CD14-positive monocyte (primary cell): ENCODE results near the gene SPINT2. TPM values are rescaled to one million over a fixed set of nuclear protein-coding genes. Genes with fewer than 3 reads are reported as not detected.

Source experiments
- DNase-seq, 3 donors: peaks; one replicate each; pipeline ENCODE4 v3.0.0-alpha.2; 2011 to 2022
- H2AFZ ChIP-seq: 2 replicates; pipeline ENCODE4 v1.6.0; 2012; ENCODE audit warnings: mild to moderate bottlenecking, low read depth, low read length, inconsistent platforms; ENCODE audit not compliant: insufficient read depth, poor library complexity, severe bottlenecking
- H3K27ac ChIP-seq, 2 donors: 1 replicate in 1 of 2; 2 replicates in 1 of 2; pipeline ENCODE4 v1.5.1; 2012 to 2013; ENCODE audit warnings: low read length in 2 of 2, control low read depth in 1 of 2, inconsistent platforms in 1 of 2, low read depth in 1 of 2, mild to moderate bottlenecking in 1 of 2
- H3K27me3 ChIP-seq, 2 donors: one replicate each; pipeline versions ENCODE4 v1.6.0 to v1.6.1; 2011 to 2013; ENCODE audit warnings: low read length in 2 of 2; ENCODE audit not compliant: control insufficient read depth in 2 of 2, insufficient read depth in 2 of 2
- H3K36me3 ChIP-seq, 2 donors: replicated peaks in 1 of 2; 1 replicate in 1 of 2; 2 replicates in 1 of 2; pipeline versions ENCODE4 v1.5.1 to v1.6.1; 2012 to 2013; ENCODE audit warnings: low read length in 2 of 2, control low read depth in 1 of 2, inconsistent platforms in 1 of 2, mild to moderate bottlenecking in 1 of 2; ENCODE audit not compliant: insufficient read depth in 2 of 2, control insufficient read depth in 1 of 2
- H3K4me1 ChIP-seq, 2 donors: 1 replicate in 1 of 2; 2 replicates in 1 of 2; pipeline versions ENCODE4 v1.5.1 to v1.6.1; 2012 to 2013; ENCODE audit warnings: low read length in 2 of 2, control low read depth in 1 of 2, inconsistent platforms in 1 of 2, mild to moderate bottlenecking in 1 of 2, moderate library complexity in 1 of 2; ENCODE audit not compliant: insufficient read depth in 2 of 2, control insufficient read depth in 1 of 2
- H3K4me2 ChIP-seq: replicated peaks from 2 replicates; pipeline ENCODE3; 2012; ENCODE audit warnings: low read length, moderate library complexity, mild to moderate bottlenecking; ENCODE audit not compliant: poor library complexity, severe bottlenecking; ENCODE audit errors: extremely low read depth
- H3K4me3 ChIP-seq, 3 experiments: fragments of 200-600 bp in 1 of 3; sonication (generic) in 1 of 3; replicated peaks in 1 of 3; 1 replicate in 2 of 3; 2 replicates in 1 of 3; pipeline ENCODE4 v1.5.1; 2011 to 2013; ENCODE audit warnings: low read length in 3 of 3, mild to moderate bottlenecking in 3 of 3, control low read depth in 2 of 3, low read depth in 2 of 3, inconsistent platforms in 1 of 3, moderate library complexity in 1 of 3
- H3K79me2 ChIP-seq: 2 replicates; pipeline ENCODE4 v1.6.0; 2012; ENCODE audit warnings: mild to moderate bottlenecking, control low read depth, inconsistent platforms, low read length, moderate library complexity; ENCODE audit not compliant: insufficient read depth
- H3K9ac ChIP-seq: 2 replicates; pipeline ENCODE4 v1.6.0; 2017; ENCODE audit warnings: low read length, mild to moderate bottlenecking; ENCODE audit not compliant: insufficient read depth, poor library complexity, severe bottlenecking
- H3K9me3 ChIP-seq, 2 donors: replicated peaks in 1 of 2; 1 replicate in 1 of 2; 2 replicates in 1 of 2; pipeline versions ENCODE4 v1.5.1 to v1.6.1; 2012 to 2013; ENCODE audit warnings: low read length in 2 of 2, control low read depth in 1 of 2; ENCODE audit not compliant: control insufficient read depth in 1 of 2, insufficient read depth in 1 of 2
- H4K20me1 ChIP-seq: 2 replicates; pipeline ENCODE4 v1.6.0; 2012; ENCODE audit warnings: mild to moderate bottlenecking, low read length, control low read depth, moderate library complexity; ENCODE audit not compliant: insufficient read depth
- H3K27ac Mint-ChIP-seq, 7 donors: one replicate each; pipeline ENCODE4 v1.8.0; 2020; ENCODE audit warnings: mild to moderate bottlenecking in 7 of 7, mixed read lengths in 7 of 7, moderate library complexity in 6 of 7, inconsistent platforms in 2 of 7
- H3K27me3 Mint-ChIP-seq, 3 donors: one replicate each; pipeline ENCODE4 v1.8.0; 2021 to 2022; ENCODE audit warnings: low read depth in 3 of 3, mild to moderate bottlenecking in 3 of 3, mixed read lengths in 3 of 3, moderate library complexity in 3 of 3, inconsistent platforms in 1 of 3
- H3K36me3 Mint-ChIP-seq, 2 donors: one replicate each; pipeline ENCODE4 v1.8.0; 2020; ENCODE audit warnings: mixed read lengths in 2 of 2, inconsistent platforms in 1 of 2, mild to moderate bottlenecking in 1 of 2
- H3K4me1 Mint-ChIP-seq: one replicate; pipeline ENCODE4 v1.8.0; 2020; ENCODE audit warnings: mild to moderate bottlenecking, mixed read lengths
- H3K4me3 Mint-ChIP-seq, 2 donors: one replicate each; pipeline ENCODE4 v1.8.0; 2020; ENCODE audit warnings: mild to moderate bottlenecking in 2 of 2, mixed read lengths in 2 of 2, moderate library complexity in 1 of 2
- H3K9me3 Mint-ChIP-seq, 7 donors: one replicate each; pipeline ENCODE4 v1.8.0; 2020 to 2022; ENCODE audit warnings: mixed read lengths in 7 of 7, mild to moderate bottlenecking in 6 of 7, moderate library complexity in 6 of 7, inconsistent platforms in 2 of 7
- WGBS: methylation state at CpG from one replicate; pipeline ENCODE4 v1.1.5; 2013; ENCODE audit warnings: missing lambda C conversion rate; ENCODE audit not compliant: insufficient coverage; 5-methylcytosine and 5-hydroxymethylcytosine counted together
- intact Hi-C, 2 donors: fragments of 100-400 bp; cut with micrococcal nuclease; formaldehyde crosslinking; loops; one replicate each; pipeline versions ENCODE4 v1.15.0 to v1.15.1; 2023
- polyA plus RNA-seq, 3 donors: library from polyadenylated mRNA; depleted of rRNA in 1 of 3; unstranded in 2 of 3; stranded (reverse) in 1 of 3; fragments of 300-500 nt in 2 of 3; fragments of >200 nt in 1 of 3; fragmentation: Illumina TruSeq in 2 of 3; gene quantifications; 1 replicate in 2 of 3; 2 replicates in 1 of 3; pipeline ENCODE4 v1.2.3, GENCODE V29; 2012 to 2021
- TF ChIP-seq, protein P1 (sequence below): fragments of 200-600 bp; IDR thresholded peaks from one replicate; pipeline ENCODE4 v1.8.0; 2022; ENCODE audit warnings: antibody characterized with exemption, mild to moderate bottlenecking

The SPINT2 gene
- polyA plus RNA-seq, 3 donors = 42.9 to 139 (median 114) TPM

DNA sequence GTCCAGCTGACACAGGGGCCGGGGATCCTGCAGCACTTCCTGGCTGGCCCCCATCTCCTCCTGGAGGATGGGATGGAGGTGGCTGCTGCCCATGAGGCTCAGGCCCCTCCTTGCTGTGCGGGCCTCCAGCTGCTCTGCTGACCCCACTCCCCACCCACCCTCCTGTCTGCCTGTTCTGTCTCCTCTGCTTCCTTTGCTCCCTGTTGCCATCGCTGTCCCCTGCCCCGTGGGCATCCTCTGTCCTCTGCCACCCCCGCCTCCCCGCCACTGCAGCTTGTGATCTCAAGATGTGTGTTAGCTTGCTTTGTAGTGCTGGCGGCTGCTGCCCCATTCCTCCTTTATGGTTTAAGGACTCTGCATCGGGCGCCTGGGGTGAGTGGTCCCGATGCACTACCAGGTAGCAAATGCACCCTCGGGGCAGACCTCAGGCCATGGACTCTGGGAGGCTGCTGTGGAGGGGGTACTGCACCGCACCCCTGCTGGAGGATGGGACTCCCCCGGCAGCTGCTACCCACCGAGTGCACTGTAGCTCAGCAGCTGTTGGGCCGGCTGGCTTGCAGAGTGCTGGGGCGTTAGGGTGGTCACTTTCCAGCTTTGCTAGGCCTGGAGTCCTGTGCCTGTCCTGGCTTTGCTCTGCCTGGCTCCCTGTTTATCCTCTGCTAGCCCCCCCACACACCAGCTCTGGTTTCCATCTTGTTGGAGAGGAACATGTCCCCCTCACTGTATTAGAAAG lies 23.9 kb downstream of the SPINT2 start:
- no peaks in the 10 kb centered on the region for H3K9me3 ChIP-seq
- peak overlapping the region; percentile 53 to 75 for H3K27ac ChIP-seq
- TF ChIP-seq, protein P1, sequence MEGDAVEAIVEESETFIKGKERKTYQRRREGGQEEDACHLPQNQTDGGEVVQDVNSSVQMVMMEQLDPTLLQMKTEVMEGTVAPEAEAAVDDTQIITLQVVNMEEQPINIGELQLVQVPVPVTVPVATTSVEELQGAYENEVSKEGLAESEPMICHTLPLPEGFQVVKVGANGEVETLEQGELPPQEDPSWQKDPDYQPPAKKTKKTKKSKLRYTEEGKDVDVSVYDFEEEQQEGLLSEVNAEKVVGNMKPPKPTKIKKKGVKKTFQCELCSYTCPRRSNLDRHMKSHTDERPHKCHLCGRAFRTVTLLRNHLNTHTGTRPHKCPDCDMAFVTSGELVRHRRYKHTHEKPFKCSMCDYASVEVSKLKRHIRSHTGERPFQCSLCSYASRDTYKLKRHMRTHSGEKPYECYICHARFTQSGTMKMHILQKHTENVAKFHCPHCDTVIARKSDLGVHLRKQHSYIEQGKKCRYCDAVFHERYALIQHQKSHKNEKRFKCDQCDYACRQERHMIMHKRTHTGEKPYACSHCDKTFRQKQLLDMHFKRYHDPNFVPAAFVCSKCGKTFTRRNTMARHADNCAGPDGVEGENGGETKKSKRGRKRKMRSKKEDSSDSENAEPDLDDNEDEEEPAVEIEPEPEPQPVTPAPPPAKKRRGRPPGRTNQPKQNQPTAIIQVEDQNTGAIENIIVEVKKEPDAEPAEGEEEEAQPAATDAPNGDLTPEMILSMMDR = no peak
- intact Hi-C loops = no loop called here
- H3K4me1 ChIP-seq = peaks cover 55 to 60% of the 10 kb centered on the region in 2 donors
- H3K27me3 ChIP-seq = no peaks in the 10 kb centered on the region
- peaks cover 1% of the 10 kb centered on the region for H3K79me2 ChIP-seq
- H3K36me3 ChIP-seq = peaks cover 28 to 45% of the 10 kb centered on the region in 2 donors
- H3K4me3 ChIP-seq = peak overlapping the region in 2 of 3 experiments; percentile 15 to 65
- 99% methylated on average over 8 of the region's 16 CpGs for WGBS
- Mint-ChIP-seq H3K4me3 (peak overlapping the region; percentile 24 to 92), H3K4me1 (peaks cover 52% of the 10 kb centered on the region), H3K27me3 (peaks cover 1 to 8% (median 1%) of the 10 kb centered on the region in 3 donors), H3K36me3 (peaks cover 52 to 73% of the 10 kb centered on the region in 2 donors), H3K27ac (peak overlapping the region in 6 of 7 donors; percentile 27 to 93 (median 88)), H3K9me3 (peaks cover 0 to 2% (median 0%) of the 10 kb centered on the region in 7 donors)
- H3K4me2 ChIP-seq = peak overlapping the region; percentile 56
- peak overlapping the region; percentile 18 for H2AFZ ChIP-seq
- no peak for DNase-seq
- H3K9ac ChIP-seq = peak overlapping the region; percentile 16
- H4K20me1 ChIP-seq = no peaks in the 10 kb centered on the region

DNA sequence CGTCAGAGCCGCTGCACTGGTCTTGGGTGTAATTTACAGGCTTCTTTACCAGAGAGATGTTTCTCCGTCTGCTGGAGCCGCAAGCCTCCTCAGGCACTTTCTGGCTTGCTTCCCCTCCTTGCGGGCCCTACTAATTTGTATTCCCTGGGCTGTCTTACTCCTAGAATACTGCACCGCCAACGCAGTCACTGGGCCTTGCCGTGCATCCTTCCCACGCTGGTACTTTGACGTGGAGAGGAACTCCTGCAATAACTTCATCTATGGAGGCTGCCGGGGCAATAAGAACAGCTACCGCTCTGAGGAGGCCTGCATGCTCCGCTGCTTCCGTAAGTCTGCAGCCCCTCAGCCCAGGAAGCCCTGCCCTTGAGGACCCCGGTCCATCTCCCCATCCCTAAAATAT lies 25.6 kb downstream of the SPINT2 start:
- H3K9me3 Mint-ChIP-seq = peaks cover 0 to 2% (median 0%) of the 10 kb centered on the region in 7 donors
- no peak overlapping the region for H3K27ac Mint-ChIP-seq
- Histone ChIP-seq H2AFZ (no peak overlapping the region), H3K4me1 (peaks cover 41 to 43% of the 10 kb centered on the region in 2 donors), H3K27ac (no peak overlapping the region), H4K20me1 (no peaks in the 10 kb centered on the region), H3K4me2 (no peak overlapping the region), H3K36me3 (peaks cover 28 to 45% of the 10 kb centered on the region in 2 donors), H3K27me3 (no peaks in the 10 kb centered on the region), H3K79me2 (no peaks in the 10 kb centered on the region), H3K4me3 (no peak overlapping the region), H3K9ac (no peak overlapping the region), H3K9me3 (no peaks in the 10 kb centered on the region)
- H3K36me3 Mint-ChIP-seq = peaks cover 55 to 70% of the 10 kb centered on the region in 2 donors
- no peak for DNase-seq
- intact Hi-C loops = no loop called here
- no peak overlapping the region for H3K4me3 Mint-ChIP-seq
- H3K27me3 Mint-ChIP-seq = peaks cover 1 to 9% (median 3%) of the 10 kb centered on the region in 3 donors
- TF ChIP-seq, protein P1 = no peak
- 100% methylated on average over 7 of the region's 15 CpGs for WGBS
- peaks cover 37% of the 10 kb centered on the region for H3K4me1 Mint-ChIP-seq
